ENCODE measurements around the gene ATXN7L1. TPM values are rescaled to one million over a fixed set of nuclear protein-coding genes. Genes with fewer than 3 reads are reported as not detected.

The ATXN7L1 gene
- total RNA-seq, 1 donor from 2014 or later, result 2.3 TPM

DNA sequence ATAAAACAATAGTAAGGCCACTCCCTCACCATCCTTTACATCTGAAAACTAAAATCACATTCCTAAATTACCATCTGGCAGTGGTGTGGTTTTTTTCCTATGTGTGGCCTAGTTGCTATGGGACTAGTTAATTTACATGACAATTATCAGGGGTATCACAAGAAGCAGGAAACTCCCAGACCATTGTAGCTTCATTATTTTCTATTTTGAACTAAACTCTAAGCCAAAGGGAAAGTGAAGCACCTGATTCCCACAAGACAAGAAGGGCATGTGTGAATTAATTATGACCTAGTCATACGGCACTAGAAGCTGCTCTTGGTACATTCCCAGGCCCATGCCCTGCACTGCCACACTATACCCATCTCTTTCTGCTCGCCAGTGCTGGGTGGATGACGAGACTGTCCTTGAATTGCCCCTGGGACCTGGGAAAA lies 103.4 kb downstream of the ATXN7L1 start:
- TF ChIP-seq, protein P1, sequence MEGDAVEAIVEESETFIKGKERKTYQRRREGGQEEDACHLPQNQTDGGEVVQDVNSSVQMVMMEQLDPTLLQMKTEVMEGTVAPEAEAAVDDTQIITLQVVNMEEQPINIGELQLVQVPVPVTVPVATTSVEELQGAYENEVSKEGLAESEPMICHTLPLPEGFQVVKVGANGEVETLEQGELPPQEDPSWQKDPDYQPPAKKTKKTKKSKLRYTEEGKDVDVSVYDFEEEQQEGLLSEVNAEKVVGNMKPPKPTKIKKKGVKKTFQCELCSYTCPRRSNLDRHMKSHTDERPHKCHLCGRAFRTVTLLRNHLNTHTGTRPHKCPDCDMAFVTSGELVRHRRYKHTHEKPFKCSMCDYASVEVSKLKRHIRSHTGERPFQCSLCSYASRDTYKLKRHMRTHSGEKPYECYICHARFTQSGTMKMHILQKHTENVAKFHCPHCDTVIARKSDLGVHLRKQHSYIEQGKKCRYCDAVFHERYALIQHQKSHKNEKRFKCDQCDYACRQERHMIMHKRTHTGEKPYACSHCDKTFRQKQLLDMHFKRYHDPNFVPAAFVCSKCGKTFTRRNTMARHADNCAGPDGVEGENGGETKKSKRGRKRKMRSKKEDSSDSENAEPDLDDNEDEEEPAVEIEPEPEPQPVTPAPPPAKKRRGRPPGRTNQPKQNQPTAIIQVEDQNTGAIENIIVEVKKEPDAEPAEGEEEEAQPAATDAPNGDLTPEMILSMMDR (conservative IDR thresholded peaks at IDR 0.05; ENCODE audit: low read depth, low read length), result no peak
- no peak for DNase-seq (ENCODE audit: low read depth)
- H3K4me3 ChIP-seq (ENCODE audit: low read depth, low read length), result no peak overlapping the region

DNA sequence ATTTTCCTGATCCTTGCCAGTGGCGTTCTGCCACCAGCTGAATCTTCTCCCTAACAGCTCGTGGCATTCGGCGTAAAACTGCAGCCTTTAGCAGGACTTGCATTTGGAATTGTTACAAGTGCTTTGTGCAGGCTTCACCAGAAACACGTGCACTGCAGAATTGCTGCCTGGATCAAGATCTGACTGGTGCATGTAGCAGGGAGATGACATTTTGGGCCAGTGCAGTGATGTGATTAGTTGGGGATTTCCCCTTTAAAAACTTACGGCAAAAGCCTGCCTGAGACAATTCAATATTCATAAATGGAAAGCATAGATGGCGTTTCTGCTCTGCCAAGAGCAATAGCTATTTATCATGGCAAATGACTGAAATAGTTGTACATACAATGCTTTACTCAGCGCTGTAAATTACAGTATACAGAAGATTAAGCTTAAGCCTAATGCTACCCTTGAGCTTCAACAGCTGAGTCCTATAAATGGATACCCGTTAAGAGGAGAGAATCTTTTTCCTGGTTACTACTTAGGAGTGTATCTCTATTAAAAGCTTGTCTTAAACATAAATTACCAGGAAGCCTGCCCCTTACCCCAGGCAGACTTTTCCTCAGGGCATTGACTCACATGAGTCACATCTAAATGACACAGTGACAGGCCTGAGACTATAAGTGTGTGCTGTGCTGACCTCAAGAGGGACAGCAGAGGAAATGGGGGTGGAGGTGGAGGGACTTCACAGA lies 106.3 kb downstream of the ATXN7L1 start:
- no peak for DNase-seq (ENCODE audit: low read depth)
- TF ChIP-seq, protein P1 (conservative IDR thresholded peaks at IDR 0.05; ENCODE audit: low read depth, low read length), result no peak

DNA sequence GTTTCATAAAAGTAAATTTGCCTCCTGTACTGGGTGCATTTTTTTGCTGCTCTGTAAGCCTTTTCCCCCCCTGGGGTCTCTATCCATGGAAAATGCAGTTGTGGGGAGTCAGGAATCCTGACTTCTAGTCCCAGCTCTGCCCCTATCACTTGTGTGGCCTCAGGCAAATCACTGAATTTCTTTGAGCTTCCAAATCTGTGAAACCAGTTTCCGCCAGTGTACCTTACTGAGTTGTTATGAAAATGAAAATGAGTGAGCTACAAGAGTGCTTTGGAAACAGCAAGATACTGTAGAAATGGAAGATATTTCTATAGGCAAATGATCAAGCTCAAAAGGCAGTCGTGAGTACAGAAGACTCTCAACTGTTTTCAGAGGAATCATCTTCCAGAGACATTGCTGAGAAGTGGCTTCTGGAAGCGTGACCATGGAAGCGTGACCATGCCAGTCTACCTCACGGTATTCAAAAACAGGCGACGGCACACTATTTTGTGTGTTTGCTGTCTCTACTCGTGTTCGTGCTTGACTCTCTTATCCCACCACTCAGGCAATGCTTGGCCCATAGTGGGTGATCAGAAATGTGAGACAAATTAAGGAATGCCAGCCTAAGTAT lies 107.4 kb downstream of the ATXN7L1 start:
- DNase-seq (ENCODE audit: low read depth), result no peak
- TF ChIP-seq, protein P1 (conservative IDR thresholded peaks at IDR 0.05; ENCODE audit: low read depth, low read length), result no peak
- no peak overlapping the region for H3K4me3 ChIP-seq (ENCODE audit: low read depth, low read length)

More for the DNA sequence above, 106.3 kb downstream of the ATXN7L1 start:
- H3K4me3 ChIP-seq (ENCODE audit: low read depth, low read length), result no peak overlapping the region

DNA sequence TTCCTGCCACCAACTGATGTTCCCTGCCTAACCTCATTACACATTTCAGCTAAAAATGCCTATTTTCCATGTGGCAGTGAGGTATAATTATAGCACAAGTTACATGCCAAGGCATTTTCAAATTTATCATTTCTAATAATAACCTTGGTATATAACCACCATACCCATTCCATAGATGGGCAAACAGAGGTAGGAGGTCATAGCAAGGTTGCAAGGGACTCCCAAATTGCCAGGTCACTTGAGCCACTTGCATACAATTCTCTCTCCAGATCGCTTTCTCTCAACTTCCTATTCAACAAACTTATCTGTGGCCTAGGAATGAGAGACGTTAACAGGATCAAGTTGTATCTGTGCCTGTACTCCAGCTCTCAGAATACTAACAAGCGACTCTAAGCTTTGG lies 108.3 kb downstream of the ATXN7L1 start:
- H3K4me3 ChIP-seq (ENCODE audit: low read depth, low read length), result no peak overlapping the region
- TF ChIP-seq, protein P1 (conservative IDR thresholded peaks at IDR 0.05; ENCODE audit: low read depth, low read length), result no peak
- DNase-seq (ENCODE audit: low read depth), result no peak

DNA sequence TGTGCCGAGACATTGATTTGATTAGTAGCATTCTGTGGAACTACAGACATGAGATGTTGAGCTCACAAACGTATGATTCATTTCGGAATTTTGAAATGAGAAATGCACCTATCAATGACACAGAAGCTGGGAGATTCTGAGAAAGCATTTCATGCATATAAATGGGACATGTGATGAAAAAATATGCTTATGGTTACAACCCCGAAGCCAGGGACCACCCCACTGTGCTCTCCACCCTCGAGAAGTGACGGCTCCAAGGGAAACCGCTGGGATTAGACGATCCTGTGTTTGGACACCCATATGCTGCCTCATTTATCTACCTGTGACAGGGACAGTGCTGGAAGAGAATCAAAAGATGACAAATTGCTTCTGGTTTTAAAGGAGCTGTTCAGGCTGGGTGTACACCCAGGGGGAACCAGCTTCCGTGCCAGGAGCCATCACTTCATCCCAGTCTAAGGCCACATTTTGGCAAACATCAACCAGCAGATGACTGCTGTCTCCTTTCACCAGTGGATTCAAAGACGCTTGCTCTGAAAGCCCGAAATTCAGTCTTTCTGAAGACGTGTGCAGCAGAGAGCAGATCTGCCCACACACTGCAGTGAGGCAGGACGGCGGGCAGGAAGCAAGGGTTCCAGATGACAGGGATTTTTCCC lies 109.9 kb downstream of the ATXN7L1 start:
- no peak for DNase-seq (ENCODE audit: low read depth)
- TF ChIP-seq, protein P1 (conservative IDR thresholded peaks at IDR 0.05; ENCODE audit: low read depth, low read length), result no peak

DNA sequence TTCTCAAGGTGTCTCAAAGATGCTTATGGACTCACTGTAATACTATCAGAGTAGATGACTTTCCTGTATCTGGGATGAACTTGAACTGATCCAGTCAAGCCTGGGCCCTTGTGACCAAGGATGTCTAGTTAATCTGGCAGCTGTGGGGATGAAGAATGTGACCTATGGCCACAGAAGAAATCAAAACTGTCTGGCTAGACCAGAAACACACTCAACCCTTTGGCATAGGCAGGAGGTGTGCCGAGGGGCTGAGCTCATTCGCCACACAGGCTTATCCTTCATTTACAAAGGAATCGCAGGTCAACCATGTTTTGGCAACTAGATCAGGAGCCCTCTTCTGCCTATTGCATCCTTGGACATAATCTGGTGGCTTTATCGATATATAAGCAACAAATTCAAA lies 110.6 kb downstream of the ATXN7L1 start:
- TF ChIP-seq, protein P1 (conservative IDR thresholded peaks at IDR 0.05; ENCODE audit: low read depth, low read length), result no peak
- DNase-seq (ENCODE audit: low read depth), result no peak
- H3K4me3 ChIP-seq (ENCODE audit: low read depth, low read length), result no peak overlapping the region

More for the DNA sequence above, 109.9 kb downstream of the ATXN7L1 start:
- no peak overlapping the region for H3K4me3 ChIP-seq (ENCODE audit: low read depth, low read length)

Measured in epithelial cell of proximal tubule (primary cell).